Progenitor cell of endocrine pancreas (in vitro differentiated cells): Measurements from ENCODE around the gene PTPRC. TPM values are rescaled to one million over a fixed set of nuclear protein-coding genes. Genes with fewer than 3 reads are reported as not detected.

Experiments
- DNase-seq: peaks from one replicate; pipeline ENCODE4 v3.0.0; 2021; ENCODE audit warnings: low spot score; ENCODE audit not compliant: unreplicated experiment
- H3K27ac Mint-ChIP-seq: 2 replicates; pipeline ENCODE4 v1.8.0; 2021; ENCODE audit warnings: mild to moderate bottlenecking, moderate library complexity, mixed read lengths
- H3K27me3 Mint-ChIP-seq: 2 replicates; pipeline ENCODE4 v1.8.0; 2021; ENCODE audit warnings: mixed read lengths
- H3K36me3 Mint-ChIP-seq: 2 replicates; pipeline ENCODE4 v1.8.0; 2022; ENCODE audit warnings: mixed read lengths; ENCODE audit not compliant: insufficient read depth
- H3K4me1 Mint-ChIP-seq: 2 replicates; pipeline ENCODE4 v1.8.0; 2021; ENCODE audit warnings: low read depth, mixed read lengths
- H3K4me3 Mint-ChIP-seq: 2 replicates; pipeline ENCODE4 v1.8.0; 2021; ENCODE audit warnings: low read depth, mild to moderate bottlenecking, moderate library complexity, mixed read lengths
- H3K9me3 Mint-ChIP-seq: 2 replicates; pipeline ENCODE4 v1.8.0; 2021; ENCODE audit warnings: low read depth, mixed read lengths
- CTCF ChIP-seq: fragments of 200-600 bp; sonication (generic); IDR thresholded peaks from one replicate; pipeline ENCODE4 v1.5.0; 2021; ENCODE audit warnings: antibody characterized with exemption, mild to moderate bottlenecking; ENCODE audit not compliant: unreplicated experiment
- total RNA-seq: library from RNA; stranded (reverse); gene quantifications from 2 replicates; pipeline ENCODE4 v1.2.1, GENCODE V29; 2021

The PTPRC gene
- total RNA-seq, 1 donor from 2014 or later: not detected

- Mint-ChIP-seq H3K4me3 (no peak overlapping the region), H3K4me1 (peaks cover 2% of the 10 kb centered on the region), H3K9me3 (no peaks in the 10 kb centered on the region), H3K27ac (no peak overlapping the region), H3K27me3 (no peaks in the 10 kb centered on the region), H3K36me3 (no peaks in the 10 kb centered on the region)
- no peak for TF ChIP-seq CTCF
- DNase-seq: no peak
These were observed 134.7 kb downstream of the PTPRC start for GRCh38 chr1:198773523-198773922.

- Mint-ChIP-seq H3K36me3 (no peaks in the 10 kb centered on the region), H3K4me1 (peaks cover 2% of the 10 kb centered on the region), H3K4me3 (no peak overlapping the region), H3K27me3 (no peaks in the 10 kb centered on the region), H3K27ac (no peak overlapping the region), H3K9me3 (no peaks in the 10 kb centered on the region)
- TF ChIP-seq CTCF: no peak
- DNase-seq: no peak
These were observed 135.6 kb downstream of the PTPRC start for GRCh38 chr1:198774421-198774820.

GRCh38 chr1:198775606-198776005, 136.8 kb downstream of the PTPRC start:
- TF ChIP-seq CTCF: no peak
- Mint-ChIP-seq H3K4me1 (peaks cover 2% of the 10 kb centered on the region), H3K27me3 (no peaks in the 10 kb centered on the region), H3K27ac (no peak overlapping the region), H3K4me3 (no peak overlapping the region), H3K36me3 (no peaks in the 10 kb centered on the region), H3K9me3 (no peaks in the 10 kb centered on the region)
- no peak for DNase-seq

DNA sequence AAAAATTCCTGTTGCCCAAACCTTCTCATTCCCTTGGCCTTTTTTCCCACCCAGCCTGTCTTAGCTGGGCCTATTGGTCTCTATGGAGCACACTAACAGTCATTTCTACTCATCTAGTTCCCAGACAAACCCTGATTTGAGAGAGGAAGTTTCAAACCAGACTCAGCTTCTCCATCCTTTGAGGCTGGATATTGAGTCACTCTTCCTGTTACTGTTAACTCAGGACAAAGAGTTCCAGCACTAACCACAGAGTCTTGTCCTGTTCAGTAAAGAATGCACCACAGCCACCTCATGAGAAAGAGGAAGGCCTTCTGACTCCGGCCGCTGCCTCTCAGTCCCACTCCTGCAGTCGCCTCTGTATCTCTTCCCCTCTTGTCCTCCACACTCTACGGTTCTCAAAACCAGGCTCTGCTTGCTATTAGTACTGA, 137.8 kb downstream of the PTPRC start:
- H3K36me3 Mint-ChIP-seq: no peaks in the 10 kb centered on the region
- no peaks in the 10 kb centered on the region for H3K9me3 Mint-ChIP-seq
- H3K4me1 Mint-ChIP-seq: peaks cover 2% of the 10 kb centered on the region
- no peak for TF ChIP-seq CTCF
- H3K4me3 Mint-ChIP-seq: no peak overlapping the region
- DNase-seq: no peak
- no peaks in the 10 kb centered on the region for H3K27me3 Mint-ChIP-seq
- no peak overlapping the region for H3K27ac Mint-ChIP-seq

GRCh38 chr1:198778049-198778448, 139.2 kb downstream of the PTPRC start:
- Mint-ChIP-seq H3K9me3 (no peaks in the 10 kb centered on the region), H3K4me1 (peaks cover 2% of the 10 kb centered on the region), H3K36me3 (no peaks in the 10 kb centered on the region), H3K27me3 (no peaks in the 10 kb centered on the region), H3K27ac (no peak overlapping the region), H3K4me3 (no peak overlapping the region)
- no peak for TF ChIP-seq CTCF
- no peak for DNase-seq
